Upper lobe of left lung (tissue), 6 donors: ENCODE data around the gene BEND6. TPM values are rescaled to one million over a fixed set of nuclear protein-coding genes. Genes with fewer than 3 reads are reported as not detected.

Source experiments
- ATAC-seq, 2 donors: fragments of 200-7000 bp; cut with Tn5 transposase; one replicate each; pipeline ENCODE4 v1.9.1; 2022; ENCODE audit warnings: mild to moderate bottlenecking in 2 of 2, moderate library complexity in 2 of 2; ENCODE audit not compliant: low FRiP score in 2 of 2
- DNase-seq, 2 donors: peaks; one replicate each; pipeline ENCODE4 v3.0.0-alpha.2; 2019 to 2020
- H3K27ac ChIP-seq, 4 donors: fragments of 200-600 bp; sonication (generic); one replicate each; pipeline ENCODE4 v1.5.1; 2016 to 2019
- H3K27me3 ChIP-seq, 4 donors: fragments of 200-600 bp; sonication (generic); one replicate each; pipeline ENCODE4 v1.5.1; 2017 to 2019
- H3K36me3 ChIP-seq, 4 donors: fragments of 200-600 bp; sonication (generic); one replicate each; pipeline ENCODE4 v1.5.1; 2016 to 2019
- H3K4me1 ChIP-seq, 4 donors: fragments of 200-600 bp; sonication (generic); one replicate each; pipeline ENCODE4 v1.5.1; 2018 to 2019
- H3K4me3 ChIP-seq, 4 donors: fragments of 200-600 bp; sonication (generic); one replicate each; pipeline ENCODE4 v1.5.1; 2017 to 2019; ENCODE audit warnings: mild to moderate bottlenecking in 2 of 4, moderate library complexity in 1 of 4
- H3K9me3 ChIP-seq, 4 donors: fragments of 200-600 bp; sonication (generic); one replicate each; pipeline ENCODE4 v1.5.1; 2018 to 2019
- EP300 ChIP-seq, 4 donors: sonication (generic); formaldehyde crosslinking; IDR thresholded peaks; one replicate each; pipeline ENCODE4 v1.5.1; 2017; ENCODE audit warnings: antibody characterized with exemption in 4 of 4, control low read depth in 2 of 4
- POLR2A ChIP-seq, 4 donors: fragments of 450-650 bp; IDR thresholded peaks; one replicate each; pipeline ENCODE4 v1.5.1; 2016 to 2017; ENCODE audit warnings: antibody characterized with exemption in 4 of 4, mild to moderate bottlenecking in 2 of 4
- POLR2AphosphoS5 ChIP-seq, 2 donors: sonication (generic); formaldehyde crosslinking; IDR thresholded peaks; one replicate each; pipeline ENCODE4 v1.5.1; 2017; ENCODE audit warnings: antibody characterized with exemption in 2 of 2
- WGBS, 2 donors: methylation state at CpG; one replicate each; pipeline ENCODE4 v1.1.5; 2017 to 2018; 5-methylcytosine and 5-hydroxymethylcytosine counted together
- total RNA-seq, 6 donors: library from RNA; depleted of rRNA in 4 of 6; stranded (reverse); fragments of >200 nt in 4 of 6; gene quantifications; one replicate each; pipeline versions ENCODE4 v1.1.0 to v1.2.1, GENCODE V29; 2016 to 2021
- TF ChIP-seq, protein P1 (sequence below), 6 experiments: fragments of 450-650 bp in 4 of 6; fragments of 200-600 bp in 2 of 6; sonication (generic) in 2 of 6; IDR thresholded peaks; one replicate each; pipeline ENCODE4 v1.5.1; 2016 to 2019; ENCODE audit warnings: antibody characterized with exemption in 6 of 6
- donor health status: DM: no; HTN: no; CAD: no; lungs with moderate emphysema.
- donor health status: DM: no; HTN: yes; CAD: no; lungs with severe emphysema.

BEND6 gene
- total RNA-seq, 6 donors from 2014 or later, result 0.29 to 1.1 (median 0.30) TPM; not detected in 3

DNA sequence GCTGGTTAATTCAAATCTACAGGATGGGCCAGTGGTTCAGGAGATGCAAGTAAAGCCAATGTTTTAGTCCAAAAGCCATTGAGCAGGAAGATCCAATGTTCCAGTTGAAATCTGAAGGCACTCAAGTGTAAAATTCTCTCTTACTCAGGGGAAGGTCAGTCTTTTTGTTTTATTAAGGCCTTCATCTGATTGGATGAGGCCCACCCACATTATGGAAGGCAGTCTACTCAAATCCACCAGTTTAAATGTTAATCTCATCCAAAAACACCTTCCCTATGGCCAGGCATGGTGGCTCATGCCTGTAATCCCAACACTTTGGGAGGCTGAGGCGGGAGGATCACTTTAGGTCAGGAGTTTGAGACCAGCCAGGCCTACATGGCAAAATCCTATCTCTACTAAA, 31.3 kb upstream of the BEND6 start:
- no peaks in the 10 kb centered on the region for H3K27me3 ChIP-seq
- 92% methylated on average over 1 of the region's 1 CpG; no CpG with 5 or more reads in 1 of the 2 donors for WGBS, 2 donors
- DNase-seq, result no peak
- no peak overlapping the region for H3K27ac ChIP-seq
- H3K36me3 ChIP-seq, result no peaks in the 10 kb centered on the region
- H3K4me3 ChIP-seq, result no peak overlapping the region
- TF ChIP-seq POLR2A (IDR thresholded peaks at IDR 0.05) (no peak), POLR2AphosphoS5 (IDR thresholded peaks at IDR 0.05) (no peak), EP300 (IDR thresholded peaks at IDR 0.05) (no peak)
- TF ChIP-seq, protein P1, sequence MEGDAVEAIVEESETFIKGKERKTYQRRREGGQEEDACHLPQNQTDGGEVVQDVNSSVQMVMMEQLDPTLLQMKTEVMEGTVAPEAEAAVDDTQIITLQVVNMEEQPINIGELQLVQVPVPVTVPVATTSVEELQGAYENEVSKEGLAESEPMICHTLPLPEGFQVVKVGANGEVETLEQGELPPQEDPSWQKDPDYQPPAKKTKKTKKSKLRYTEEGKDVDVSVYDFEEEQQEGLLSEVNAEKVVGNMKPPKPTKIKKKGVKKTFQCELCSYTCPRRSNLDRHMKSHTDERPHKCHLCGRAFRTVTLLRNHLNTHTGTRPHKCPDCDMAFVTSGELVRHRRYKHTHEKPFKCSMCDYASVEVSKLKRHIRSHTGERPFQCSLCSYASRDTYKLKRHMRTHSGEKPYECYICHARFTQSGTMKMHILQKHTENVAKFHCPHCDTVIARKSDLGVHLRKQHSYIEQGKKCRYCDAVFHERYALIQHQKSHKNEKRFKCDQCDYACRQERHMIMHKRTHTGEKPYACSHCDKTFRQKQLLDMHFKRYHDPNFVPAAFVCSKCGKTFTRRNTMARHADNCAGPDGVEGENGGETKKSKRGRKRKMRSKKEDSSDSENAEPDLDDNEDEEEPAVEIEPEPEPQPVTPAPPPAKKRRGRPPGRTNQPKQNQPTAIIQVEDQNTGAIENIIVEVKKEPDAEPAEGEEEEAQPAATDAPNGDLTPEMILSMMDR (IDR thresholded peaks at IDR 0.05), result no peak
- ATAC-seq, result no peak
- H3K9me3 ChIP-seq, result no peaks in the 10 kb centered on the region
- H3K4me1 ChIP-seq, result no peaks in the 10 kb centered on the region

DNA sequence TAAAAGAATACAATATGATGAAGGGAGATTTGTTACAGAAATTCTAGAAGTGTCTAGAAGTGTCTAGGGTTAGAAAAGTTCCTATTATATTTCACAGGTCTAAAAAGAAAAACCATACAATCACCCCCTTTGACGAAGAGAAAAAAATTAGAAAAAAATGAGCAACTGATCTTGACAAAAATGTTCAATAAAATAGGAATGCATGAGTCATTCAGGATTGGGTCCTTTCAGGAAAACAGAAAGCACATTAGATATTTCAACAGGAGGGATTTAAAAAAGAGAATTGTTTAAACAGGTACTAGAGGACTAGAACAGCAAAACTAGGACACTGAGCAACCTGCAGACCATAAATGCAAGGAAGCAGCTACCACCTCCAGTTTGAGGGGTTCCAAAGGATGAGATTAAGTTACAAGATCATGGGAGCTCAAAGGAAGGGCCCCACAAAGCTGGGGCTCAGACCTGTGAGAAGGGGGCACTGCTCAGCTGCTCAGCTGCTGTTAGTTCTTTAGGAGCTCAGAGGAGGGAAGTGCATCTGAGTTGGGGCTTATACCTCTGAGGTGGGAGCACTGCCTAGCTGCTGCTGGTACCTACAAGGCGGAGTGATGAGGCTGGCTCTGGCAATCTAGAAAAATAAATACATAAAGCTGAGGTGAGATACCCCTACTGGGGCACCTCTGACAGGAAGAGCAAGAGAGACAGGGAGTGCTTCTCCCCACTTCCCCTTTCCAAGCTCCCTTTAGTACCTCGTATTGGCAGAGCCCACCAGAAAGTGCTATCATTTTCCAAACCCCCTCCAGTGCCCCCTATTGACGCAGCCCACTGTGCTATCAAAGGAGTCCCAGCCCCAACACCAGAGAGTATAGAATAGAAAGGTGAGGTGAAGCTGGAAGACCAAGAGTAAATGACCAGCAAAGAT, 27.1 kb upstream of the BEND6 start:
- Histone ChIP-seq H3K27me3 (no peaks in the 10 kb centered on the region), H3K9me3 (no peaks in the 10 kb centered on the region), H3K36me3 (no peaks in the 10 kb centered on the region), H3K4me3 (no peak overlapping the region), H3K27ac (no peak overlapping the region), H3K4me1 (no peaks in the 10 kb centered on the region)
- WGBS, 2 donors, result 52 to 54% methylated on average over 4 of the region's 4 CpGs
- DNase-seq (no peak), ATAC-seq (no peak)
- TF ChIP-seq POLR2AphosphoS5 (IDR thresholded peaks at IDR 0.05), result no peak
- TF ChIP-seq, protein P1 (IDR thresholded peaks at IDR 0.05), result no peak
- no peak for TF ChIP-seq EP300 (IDR thresholded peaks at IDR 0.05)
- no peak for TF ChIP-seq POLR2A (IDR thresholded peaks at IDR 0.05)

DNA sequence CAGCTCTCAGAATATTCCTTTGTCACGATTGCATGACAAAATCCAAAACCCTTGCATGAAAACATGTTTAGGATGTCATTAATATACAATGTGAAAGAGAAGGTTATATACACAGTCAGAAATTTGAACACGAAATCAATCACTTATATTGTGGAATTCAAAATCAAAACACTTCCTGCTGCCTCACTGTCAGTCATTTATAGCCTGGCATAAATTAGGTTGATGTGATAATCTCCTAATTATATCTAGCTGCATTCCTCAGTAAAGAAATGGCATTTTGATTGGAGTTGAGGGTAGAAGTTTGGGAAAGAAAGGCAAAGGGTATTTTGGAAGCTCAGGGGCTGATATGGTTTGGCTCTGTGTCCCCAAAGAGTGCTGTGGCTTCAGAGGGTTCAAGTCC, 24.1 kb upstream of the BEND6 start:
- no peak overlapping the region for H3K4me3 ChIP-seq
- no peak for TF ChIP-seq POLR2A (IDR thresholded peaks at IDR 0.05)
- TF ChIP-seq EP300 (IDR thresholded peaks at IDR 0.05), result no peak
- no peak for DNase-seq
- no peak for ATAC-seq
- whole genome bisulfite sequencing, 2 donors, result 70 to 71% methylated on average over 2 of the region's 2 CpGs
- H3K27me3 ChIP-seq, result no peaks in the 10 kb centered on the region
- no peaks in the 10 kb centered on the region for H3K36me3 ChIP-seq
- no peaks in the 10 kb centered on the region for H3K9me3 ChIP-seq
- no peak overlapping the region for H3K27ac ChIP-seq
- H3K4me1 ChIP-seq, result no peaks in the 10 kb centered on the region

DNA sequence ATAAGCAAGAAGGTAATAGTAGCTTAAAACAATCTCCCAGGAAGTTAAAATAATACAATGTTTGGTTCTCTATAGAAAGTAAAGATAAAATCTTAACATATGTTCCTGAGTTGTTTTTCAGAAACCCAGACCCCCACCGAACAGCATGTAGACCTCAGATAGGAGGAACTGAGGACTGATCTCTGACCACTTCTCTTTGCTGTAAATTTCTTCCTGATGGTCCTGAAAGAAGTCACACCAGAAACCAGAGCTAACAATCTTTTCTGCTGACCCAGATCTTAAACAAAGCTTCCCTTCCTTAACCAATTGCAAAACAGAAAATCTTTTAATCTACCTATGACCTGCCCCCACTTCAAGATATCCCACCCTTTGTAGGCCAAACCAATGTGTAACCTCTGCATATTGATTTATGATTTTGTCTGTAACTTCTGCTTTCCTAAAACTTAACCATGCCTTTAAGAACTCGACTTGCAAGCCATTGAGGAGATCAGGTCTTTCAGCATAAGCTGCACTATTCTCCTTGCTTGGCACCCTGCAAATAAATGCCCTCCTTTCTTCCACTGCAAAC, 21.9 kb upstream of the BEND6 start:
- DNase-seq (no peak), ATAC-seq (no peak)
- Histone ChIP-seq H3K27me3 (no peaks in the 10 kb centered on the region), H3K4me1 (no peaks in the 10 kb centered on the region), H3K36me3 (no peaks in the 10 kb centered on the region), H3K9me3 (no peaks in the 10 kb centered on the region), H3K4me3 (no peak overlapping the region), H3K27ac (no peak overlapping the region)
- TF ChIP-seq, protein P1 (IDR thresholded peaks at IDR 0.05), result no peak
- TF ChIP-seq POLR2AphosphoS5 (IDR thresholded peaks at IDR 0.05) (no peak), EP300 (IDR thresholded peaks at IDR 0.05) (no peak), POLR2A (IDR thresholded peaks at IDR 0.05) (no peak)
- 47 to 54% methylated on average over 2 of the region's 2 CpGs for WGBS, 2 donors

DNA sequence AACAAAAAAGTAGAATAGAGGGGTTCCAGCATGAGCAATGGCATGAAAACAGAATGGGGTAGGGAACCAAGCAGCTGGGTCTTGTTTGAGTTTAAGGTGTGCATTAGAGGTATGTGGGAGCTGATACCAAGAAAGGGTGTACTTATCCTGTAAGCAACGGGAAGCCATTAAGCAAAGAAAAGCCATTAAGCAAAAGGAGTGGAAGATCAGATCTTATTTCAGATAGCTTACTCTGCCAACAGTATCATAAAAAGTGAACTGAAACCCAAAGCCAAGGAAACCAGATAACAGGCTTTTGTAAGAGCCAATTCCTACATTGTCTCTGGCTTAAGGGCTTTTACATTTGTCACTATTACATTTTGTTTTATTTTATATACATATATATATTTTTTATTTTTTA, 21.3 kb upstream of the BEND6 start:
- Histone ChIP-seq H3K27ac (no peak overlapping the region), H3K4me3 (no peak overlapping the region), H3K4me1 (no peaks in the 10 kb centered on the region), H3K9me3 (no peaks in the 10 kb centered on the region), H3K36me3 (no peaks in the 10 kb centered on the region), H3K27me3 (no peaks in the 10 kb centered on the region)
- 23 to 42% methylated on average over 1 of the region's 1 CpG for WGBS, 2 donors
- TF ChIP-seq POLR2AphosphoS5 (IDR thresholded peaks at IDR 0.05), result no peak
- no peak for TF ChIP-seq POLR2A (IDR thresholded peaks at IDR 0.05)
- TF ChIP-seq, protein P1 (IDR thresholded peaks at IDR 0.05), result no peak
- TF ChIP-seq EP300 (IDR thresholded peaks at IDR 0.05), result no peak
- DNase-seq, result no peak
- no peak for ATAC-seq
